AG04449 (cell line): ENCODE results near the gene C3orf52.

Source experiments
- CTCF ChIA-PET: fragments of 350-600 bp; formaldehyde crosslinking; extraction: SDS; loops from one replicate; lab custom pipeline; 2021; ENCODE audit warnings: antibody characterized with exemption; lab: Yijun Ruan, JAX
- POLR2A ChIA-PET: fragments of 400-600, 350-600 bp; formaldehyde crosslinking; extraction: SDS; loops from one replicate; lab custom pipeline; 2020; ENCODE audit warnings: antibody characterized with exemption, inconsistent platforms; lab: Yijun Ruan, JAX
- DNase-seq: peaks from one replicate; pipeline ENCODE4 v3.0.0-alpha.2; 2010; ENCODE audit warnings: low read depth, low spot score
- H3K4me3 ChIP-seq: 2 replicates; pipeline ENCODE4 v1.5.1; 2011; ENCODE audit warnings: low read depth, mild to moderate bottlenecking, control low read depth, low read length
- CTCF ChIP-seq: IDR thresholded peaks from one replicate; pipeline ENCODE4 v1.5.1; 2011; ENCODE audit warnings: mild to moderate bottlenecking, moderate library complexity, low read length, control low read depth, inconsistent platforms; ENCODE audit not compliant: insufficient read depth; ENCODE audit errors: missing control alignments

The C3orf52 gene

DNA sequence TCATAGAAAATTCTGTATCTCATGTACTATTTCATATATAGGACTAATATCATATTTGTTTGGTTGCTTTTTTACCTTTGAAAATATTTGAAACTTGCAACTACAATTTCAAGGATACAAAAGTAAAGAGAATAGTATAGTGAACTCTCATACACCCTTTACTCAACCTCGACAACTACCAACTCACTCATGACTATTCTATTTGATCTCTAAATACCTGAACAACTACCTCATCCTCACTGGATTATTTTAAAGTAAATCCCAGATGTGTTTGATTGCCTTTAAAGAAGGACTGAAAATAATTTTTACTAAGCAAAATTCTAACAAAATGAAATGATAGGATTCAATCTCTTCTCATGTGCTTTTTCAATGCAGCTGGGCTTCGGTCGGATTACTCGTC lies 39.6 kb upstream of the C3orf52 start:
- ChIA-PET CTCF (interaction anchor here (1.1 to 5.8 kb wide), 4 partner anchors 11 to 89 kb away, joined by 3 to 47 read pairs (median 24); no protein-coding TSS in a partner anchor), POLR2A (no interaction called here)
- TF ChIP-seq CTCF, result no peak
- no peak for DNase-seq
- no peak overlapping the region for H3K4me3 ChIP-seq

GRCh38 chr3:112047264-112047663 lies 38.9 kb upstream of the C3orf52 start:
- ChIA-PET CTCF (interaction anchor here (1.9 kb wide), 1 partner anchor 58 kb away, joined by 10 read pairs; no protein-coding TSS in a partner anchor), POLR2A (no interaction called here)
- no peak for TF ChIP-seq CTCF

GRCh38 chr3:112048911-112049310 lies 37.3 kb upstream of the C3orf52 start:
- POLR2A ChIA-PET, result no interaction called here
- H3K4me3 ChIP-seq, result no peak overlapping the region
- TF ChIP-seq CTCF, result no peak
- no peak for DNase-seq
- CTCF ChIA-PET, result interaction anchor here (1.0 to 3.3 kb wide), 3 partner anchors 36 to 333 kb away, joined by 3 to 15 read pairs (median 4); no protein-coding TSS in a partner anchor

More at GRCh38 chr3:112047264-112047663, 38.9 kb upstream of the C3orf52 start:
- no peak overlapping the region for H3K4me3 ChIP-seq
- DNase-seq, result no peak

DNA sequence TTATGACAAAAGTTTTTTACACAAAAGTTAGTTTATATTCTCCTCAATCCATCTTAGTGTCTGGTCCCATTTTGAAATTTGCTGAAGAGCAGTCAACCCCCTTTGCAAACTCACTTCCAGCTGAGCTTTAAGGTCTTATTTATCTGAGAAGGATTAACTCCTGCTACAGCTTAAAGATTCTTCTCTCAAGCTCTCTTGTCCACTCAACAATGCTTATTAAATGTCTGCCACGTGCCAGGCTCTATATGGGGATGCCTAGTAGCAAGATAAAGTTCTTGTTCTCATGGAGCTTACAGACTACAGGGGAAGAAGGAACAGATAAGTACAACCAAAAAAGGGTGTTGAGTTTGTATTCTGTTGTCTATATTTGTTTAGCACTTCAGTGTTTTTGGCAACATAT lies 33.0 kb upstream of the C3orf52 start:
- ChIA-PET CTCF (interaction anchor here (0.7 to 3.1 kb wide), 7 partner anchors 9 to 529 kb away, joined by 3 to 53 read pairs (median 5); no protein-coding TSS in a partner anchor), POLR2A (no interaction called here)
- no peak overlapping the region for H3K4me3 ChIP-seq
- no peak for TF ChIP-seq CTCF
- no peak for DNase-seq

DNA sequence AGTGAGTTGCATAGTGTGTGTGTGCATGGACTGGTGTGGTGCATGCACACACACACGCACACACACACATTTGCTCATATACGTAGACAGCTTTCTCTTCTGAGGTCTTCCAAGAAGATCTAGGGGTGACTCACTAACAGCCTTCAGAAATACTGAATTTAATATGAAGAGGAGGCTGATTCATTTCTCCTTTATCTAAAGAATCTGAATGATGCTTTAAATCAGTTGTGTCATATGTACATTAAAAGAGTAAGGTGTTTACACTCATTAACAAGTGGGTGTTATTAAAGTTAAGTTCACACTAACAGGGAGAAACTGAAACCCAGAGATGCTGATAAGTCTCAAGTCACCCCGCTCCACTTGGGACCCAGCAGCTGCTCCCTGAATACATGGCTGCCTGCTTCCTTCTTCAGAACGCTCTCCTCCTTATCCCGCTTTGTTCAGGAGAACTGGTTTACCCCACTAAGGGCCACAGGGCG lies 29.7 kb upstream of the C3orf52 start:
- CTCF ChIA-PET, result interaction anchor here (1.0 to 3.7 kb wide), 3 partner anchors 13 to 43 kb away, joined by 3 to 47 read pairs (median 6); no protein-coding TSS in a partner anchor
- TF ChIP-seq CTCF, result no peak

DNA sequence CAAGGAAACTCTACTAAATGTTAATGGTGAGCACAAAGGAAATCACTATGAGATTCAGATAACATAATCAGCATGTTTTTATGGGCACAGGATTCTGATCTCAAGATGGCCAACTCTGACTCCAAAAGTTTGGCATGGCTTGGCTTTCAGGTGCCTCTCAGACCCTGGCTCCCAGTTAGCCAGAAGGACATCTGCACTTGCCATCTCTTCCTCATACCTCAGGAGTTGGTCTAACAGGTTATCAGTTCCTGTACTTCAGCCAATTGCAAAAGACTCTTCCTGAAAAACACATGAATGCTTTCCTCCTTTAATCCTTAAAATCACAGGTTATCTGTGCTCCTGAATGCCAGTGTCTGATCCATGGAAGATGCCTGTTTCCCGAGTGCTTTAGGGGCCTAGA lies 26.7 kb upstream of the C3orf52 start:
- CTCF ChIA-PET, result no interaction called here
- POLR2A ChIA-PET, result no interaction called here
- H3K4me3 ChIP-seq, result no peak overlapping the region
- no peak for DNase-seq
- TF ChIP-seq CTCF, result no peak

More for the DNA sequence above, 29.7 kb upstream of the C3orf52 start:
- no peak overlapping the region for H3K4me3 ChIP-seq
- POLR2A ChIA-PET, result no interaction called here
- DNase-seq, result peak; percentile 69
